ENCODE results near the gene SH3TC2. TPM values are rescaled to one million over a fixed set of nuclear protein-coding genes. Genes with fewer than 3 reads are reported as not detected.

The SH3TC2 gene
- total RNA-seq, 1 experiment from 2014 or later: not detected

DNA sequence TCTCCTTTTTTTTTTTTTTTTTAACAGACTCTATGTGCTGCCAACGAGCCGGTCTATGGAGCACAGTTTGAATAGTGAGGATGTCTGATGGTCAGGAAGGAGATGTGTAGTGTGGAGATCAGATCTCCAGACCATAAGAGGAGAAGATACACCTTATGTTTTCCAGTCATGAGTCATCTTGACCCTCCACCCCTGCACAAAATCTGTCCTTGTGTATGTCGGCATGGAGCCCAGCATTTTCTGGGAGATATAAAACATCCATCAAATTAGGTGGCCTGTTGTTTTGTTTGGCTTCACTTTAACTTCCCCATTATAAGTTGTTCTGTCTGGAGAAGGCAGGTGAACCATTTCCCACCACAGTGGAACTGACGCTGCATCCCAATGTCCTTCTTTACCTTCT lies 19.2 kb downstream of the SH3TC2 start:
- Histone ChIP-seq H3K9ac (ENCODE audit: low read length) (no peak overlapping the region), H3K4me1 (ENCODE audit: low read length) (no peaks in the 10 kb centered on the region), H3K4me3 (ENCODE audit: low read length) (no peak overlapping the region), H4K20me1 (ENCODE audit: insufficient read depth, low read depth, low read length) (no peaks in the 10 kb centered on the region), H3K27ac (ENCODE audit: low read length) (no peak overlapping the region), H3K9me3 (ENCODE audit: low read length) (no peaks in the 10 kb centered on the region), H3K4me2 (ENCODE audit: low read depth, low read length, poor library complexity, severe bottlenecking) (no peak overlapping the region), H3K36me3 (ENCODE audit: insufficient read depth, low read length) (no peaks in the 10 kb centered on the region), H3K27me3 (ENCODE audit: low read length) (no peaks in the 10 kb centered on the region), H2AFZ (ENCODE audit: low read length) (no peak overlapping the region), H3K79me2 (ENCODE audit: low read length) (no peaks in the 10 kb centered on the region), H3K9me2 (replicated peaks; ENCODE audit: insufficient read depth, low read length) (no peaks in the 10 kb centered on the region)
- DNase-seq: no peak

- Histone ChIP-seq H3K4me1 (ENCODE audit: low read length) (peaks cover 3% of the 10 kb centered on the region), H3K9ac (ENCODE audit: low read length) (no peak overlapping the region), H3K36me3 (ENCODE audit: insufficient read depth, low read length) (no peaks in the 10 kb centered on the region), H3K79me2 (ENCODE audit: low read length) (no peaks in the 10 kb centered on the region), H4K20me1 (ENCODE audit: insufficient read depth, low read depth, low read length) (no peaks in the 10 kb centered on the region), H3K9me2 (replicated peaks; ENCODE audit: insufficient read depth, low read length) (no peaks in the 10 kb centered on the region), H2AFZ (ENCODE audit: low read length) (no peak overlapping the region), H3K4me3 (ENCODE audit: low read length) (no peak overlapping the region), H3K27ac (ENCODE audit: low read length) (no peak overlapping the region), H3K4me2 (ENCODE audit: low read depth, low read length, poor library complexity, severe bottlenecking) (no peak overlapping the region), H3K9me3 (ENCODE audit: low read length) (no peaks in the 10 kb centered on the region), H3K27me3 (ENCODE audit: low read length) (no peaks in the 10 kb centered on the region)
- no peak for DNase-seq
Observed at GRCh38 chr5:149042865-149043264, 20.0 kb downstream of the SH3TC2 start.

- H3K9me3 ChIP-seq (ENCODE audit: low read length): no peaks in the 10 kb centered on the region
- no peaks in the 10 kb centered on the region for H3K9me2 ChIP-seq (replicated peaks; ENCODE audit: insufficient read depth, low read length)
- no peaks in the 10 kb centered on the region for H3K27me3 ChIP-seq (ENCODE audit: low read length)
- no peaks in the 10 kb centered on the region for H3K79me2 ChIP-seq (ENCODE audit: low read length)
- H2AFZ ChIP-seq (ENCODE audit: low read length): no peak overlapping the region
- H3K4me2 ChIP-seq (ENCODE audit: low read depth, low read length, poor library complexity, severe bottlenecking): no peak overlapping the region
- H3K4me3 ChIP-seq (ENCODE audit: low read length): no peak overlapping the region
- no peaks in the 10 kb centered on the region for H4K20me1 ChIP-seq (ENCODE audit: insufficient read depth, low read depth, low read length)
- H3K4me1 ChIP-seq (ENCODE audit: low read length): peaks cover 7% of the 10 kb centered on the region
- no peak overlapping the region for H3K9ac ChIP-seq (ENCODE audit: low read length)
- no peaks in the 10 kb centered on the region for H3K36me3 ChIP-seq (ENCODE audit: insufficient read depth, low read length)
- H3K27ac ChIP-seq (ENCODE audit: low read length): no peak overlapping the region
- DNase-seq: no peak
Observed at GRCh38 chr5:149041242-149041641, 21.6 kb downstream of the SH3TC2 start.

GRCh38 chr5:149040421-149040820 lies 22.4 kb downstream of the SH3TC2 start:
- no peak for DNase-seq
- Histone ChIP-seq H3K9me2 (replicated peaks; ENCODE audit: insufficient read depth, low read length) (no peaks in the 10 kb centered on the region), H3K36me3 (ENCODE audit: insufficient read depth, low read length) (no peaks in the 10 kb centered on the region), H3K4me3 (ENCODE audit: low read length) (no peak overlapping the region), H3K79me2 (ENCODE audit: low read length) (no peaks in the 10 kb centered on the region), H3K9ac (ENCODE audit: low read length) (no peak overlapping the region), H3K27me3 (ENCODE audit: low read length) (no peaks in the 10 kb centered on the region; the same call in 1 of the 2 replicates), H4K20me1 (ENCODE audit: insufficient read depth, low read depth, low read length) (no peaks in the 10 kb centered on the region), H3K4me1 (ENCODE audit: low read length) (peaks cover 9% of the 10 kb centered on the region), H3K9me3 (ENCODE audit: low read length) (no peaks in the 10 kb centered on the region), H2AFZ (ENCODE audit: low read length) (no peak overlapping the region), H3K4me2 (ENCODE audit: low read depth, low read length, poor library complexity, severe bottlenecking) (no peak overlapping the region), H3K27ac (ENCODE audit: low read length) (no peak overlapping the region)

DNA sequence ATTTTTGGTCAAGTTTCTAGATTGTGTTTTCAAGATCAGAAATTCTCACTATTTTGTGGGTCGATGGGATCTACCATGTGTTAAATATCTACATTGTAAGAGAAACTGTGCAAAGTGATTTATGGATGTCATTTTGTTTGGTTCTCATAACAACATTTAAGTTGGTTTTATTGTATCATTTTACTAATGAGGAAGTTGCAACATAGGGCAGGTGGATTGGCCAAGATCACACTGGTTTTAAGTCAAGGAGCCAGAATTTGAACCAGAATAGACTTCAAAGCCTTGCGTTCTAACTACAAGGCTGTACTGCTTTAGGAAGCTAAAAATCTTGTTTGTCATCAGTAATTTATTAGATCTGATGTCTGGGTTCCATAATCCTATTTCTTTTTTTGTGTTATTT lies 23.4 kb downstream of the SH3TC2 start:
- Histone ChIP-seq H2AFZ (ENCODE audit: low read length) (no peak overlapping the region), H3K9ac (ENCODE audit: low read length) (no peak overlapping the region), H3K4me1 (ENCODE audit: low read length) (peaks cover 12% of the 10 kb centered on the region), H4K20me1 (ENCODE audit: insufficient read depth, low read depth, low read length) (no peaks in the 10 kb centered on the region), H3K79me2 (ENCODE audit: low read length) (no peaks in the 10 kb centered on the region), H3K36me3 (ENCODE audit: insufficient read depth, low read length) (no peaks in the 10 kb centered on the region), H3K9me3 (ENCODE audit: low read length) (no peaks in the 10 kb centered on the region), H3K9me2 (replicated peaks; ENCODE audit: insufficient read depth, low read length) (no peaks in the 10 kb centered on the region), H3K4me3 (ENCODE audit: low read length) (no peak overlapping the region), H3K4me2 (ENCODE audit: low read depth, low read length, poor library complexity, severe bottlenecking) (no peak overlapping the region), H3K27ac (ENCODE audit: low read length) (no peak overlapping the region), H3K27me3 (ENCODE audit: low read length) (no peaks in the 10 kb centered on the region; the same call in 1 of the 2 replicates)
- no peak for DNase-seq

DNA sequence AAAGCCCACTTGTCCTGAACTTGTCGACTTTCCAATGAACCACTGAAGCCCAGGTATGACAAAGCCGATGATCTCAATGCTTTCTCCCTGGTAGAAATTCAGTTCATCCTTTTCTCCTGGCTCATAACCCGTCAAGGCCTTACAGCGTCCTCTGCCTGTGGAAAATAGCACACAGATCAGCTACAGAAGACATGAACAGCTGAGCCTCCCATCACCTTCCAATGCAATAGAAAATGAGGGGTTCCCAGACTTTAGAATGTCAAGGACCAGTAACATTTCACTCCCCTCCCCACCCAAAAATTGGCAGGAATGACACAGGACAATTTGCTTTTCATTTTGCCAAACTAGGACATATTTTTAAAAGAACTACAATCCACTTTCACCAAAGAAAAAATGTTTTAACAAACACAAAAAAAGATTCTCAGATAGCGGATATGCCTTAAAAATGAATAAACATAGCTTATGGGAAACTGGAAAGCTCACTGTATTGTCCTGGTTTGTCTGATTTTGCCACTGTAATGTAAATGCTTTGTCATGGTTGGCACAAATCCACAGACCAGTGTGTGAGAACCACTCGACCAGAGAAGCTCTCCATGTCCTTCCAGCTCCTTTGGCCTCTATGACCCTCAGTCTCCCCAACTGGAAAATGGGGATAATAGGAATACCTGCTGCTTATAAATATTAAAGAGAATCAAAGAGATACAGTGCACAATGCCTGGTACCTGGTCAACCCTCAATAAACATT lies 24.4 kb downstream of the SH3TC2 start:
- no peaks in the 10 kb centered on the region for H3K36me3 ChIP-seq (ENCODE audit: insufficient read depth, low read length)
- H3K79me2 ChIP-seq (ENCODE audit: low read length): no peaks in the 10 kb centered on the region
- no peak overlapping the region for H3K4me2 ChIP-seq (ENCODE audit: low read depth, low read length, poor library complexity, severe bottlenecking)
- H3K4me1 ChIP-seq (ENCODE audit: low read length): peaks cover 12% of the 10 kb centered on the region
- no peak overlapping the region for H3K9ac ChIP-seq (ENCODE audit: low read length)
- no peak overlapping the region for H3K4me3 ChIP-seq (ENCODE audit: low read length)
- DNase-seq: no peak
- H3K9me3 ChIP-seq (ENCODE audit: low read length): no peaks in the 10 kb centered on the region
- no peaks in the 10 kb centered on the region for H4K20me1 ChIP-seq (ENCODE audit: insufficient read depth, low read depth, low read length)
- no peak overlapping the region for H2AFZ ChIP-seq (ENCODE audit: low read length)
- no peaks in the 10 kb centered on the region; the same call in 1 of the 2 replicates for H3K27me3 ChIP-seq (ENCODE audit: low read length)
- H3K27ac ChIP-seq (ENCODE audit: low read length): no peak overlapping the region
- H3K9me2 ChIP-seq (replicated peaks; ENCODE audit: insufficient read depth, low read length): no peaks in the 10 kb centered on the region

- H2AFZ ChIP-seq (ENCODE audit: low read length): no peak overlapping the region
- no peak overlapping the region for H3K4me2 ChIP-seq (ENCODE audit: low read depth, low read length, poor library complexity, severe bottlenecking)
- DNase-seq: no peak
Observed at GRCh38 chr5:149037817-149038216, 25.0 kb downstream of the SH3TC2 start.

GRCh38 chr5:149036970-149037369 lies 25.9 kb downstream of the SH3TC2 start:
- Histone ChIP-seq H3K9ac (ENCODE audit: low read length) (no peak overlapping the region), H4K20me1 (ENCODE audit: insufficient read depth, low read depth, low read length) (no peaks in the 10 kb centered on the region), H3K79me2 (ENCODE audit: low read length) (no peaks in the 10 kb centered on the region), H3K9me3 (ENCODE audit: low read length) (no peaks in the 10 kb centered on the region), H3K36me3 (ENCODE audit: insufficient read depth, low read length) (no peaks in the 10 kb centered on the region), H3K4me3 (ENCODE audit: low read length) (no peak overlapping the region), H3K27me3 (ENCODE audit: low read length) (no peaks in the 10 kb centered on the region; the same call in 1 of the 2 replicates), H2AFZ (ENCODE audit: low read length) (no peak overlapping the region), H3K27ac (ENCODE audit: low read length) (no peak overlapping the region), H3K4me2 (ENCODE audit: low read depth, low read length, poor library complexity, severe bottlenecking) (no peak overlapping the region), H3K4me1 (ENCODE audit: low read length) (peaks cover 12% of the 10 kb centered on the region), H3K9me2 (replicated peaks; ENCODE audit: insufficient read depth, low read length) (no peaks in the 10 kb centered on the region)
- DNase-seq: no peak

More at GRCh38 chr5:149037817-149038216, 25.0 kb downstream of the SH3TC2 start:
- Histone ChIP-seq H3K27me3 (ENCODE audit: low read length) (no peaks in the 10 kb centered on the region; the same call in 1 of the 2 replicates), H3K4me3 (ENCODE audit: low read length) (no peak overlapping the region), H4K20me1 (ENCODE audit: insufficient read depth, low read depth, low read length) (no peaks in the 10 kb centered on the region), H3K27ac (ENCODE audit: low read length) (no peak overlapping the region), H3K9me3 (ENCODE audit: low read length) (no peaks in the 10 kb centered on the region), H3K79me2 (ENCODE audit: low read length) (no peaks in the 10 kb centered on the region), H3K36me3 (ENCODE audit: insufficient read depth, low read length) (no peaks in the 10 kb centered on the region), H3K4me1 (ENCODE audit: low read length) (peaks cover 12% of the 10 kb centered on the region), H3K9ac (ENCODE audit: low read length) (no peak overlapping the region), H3K9me2 (replicated peaks; ENCODE audit: insufficient read depth, low read length) (no peaks in the 10 kb centered on the region)

Measured in Karpas-422 (cell line).